ENCODE measurements around the gene TTBK1.

TTBK1 gene

GRCh38 chr6:43274127-43274915 is 31.0 kb downstream of the TTBK1 start:
- no peak for DNase-seq

- no peak for DNase-seq
These were observed 31.8 kb downstream of the TTBK1 start for GRCh38 chr6:43274916-43275597.

GRCh38 chr6:43275801-43276576 is 32.7 kb downstream of the TTBK1 start:
- no peak for DNase-seq

- no peak for DNase-seq
These were observed 33.5 kb downstream of the TTBK1 start for GRCh38 chr6:43276577-43277305.

DNA sequence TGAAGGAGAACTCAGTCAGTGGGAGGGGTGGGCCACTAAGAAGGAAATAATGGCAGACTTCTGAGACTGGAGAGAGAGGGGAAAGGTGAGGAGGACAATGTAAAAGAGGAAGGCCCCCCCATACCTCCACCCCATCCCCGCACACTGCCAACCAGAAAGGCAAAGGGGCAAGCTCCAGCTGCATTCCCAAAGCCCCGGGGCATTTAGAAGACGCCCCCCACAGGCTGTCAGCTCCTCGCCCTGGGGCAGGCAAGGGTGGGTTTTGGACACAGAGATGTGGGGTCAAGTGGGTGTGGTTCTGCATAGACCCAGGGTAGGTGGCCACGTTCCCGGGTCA is 34.0 kb downstream of the TTBK1 start:
- no peak for DNase-seq

DNA sequence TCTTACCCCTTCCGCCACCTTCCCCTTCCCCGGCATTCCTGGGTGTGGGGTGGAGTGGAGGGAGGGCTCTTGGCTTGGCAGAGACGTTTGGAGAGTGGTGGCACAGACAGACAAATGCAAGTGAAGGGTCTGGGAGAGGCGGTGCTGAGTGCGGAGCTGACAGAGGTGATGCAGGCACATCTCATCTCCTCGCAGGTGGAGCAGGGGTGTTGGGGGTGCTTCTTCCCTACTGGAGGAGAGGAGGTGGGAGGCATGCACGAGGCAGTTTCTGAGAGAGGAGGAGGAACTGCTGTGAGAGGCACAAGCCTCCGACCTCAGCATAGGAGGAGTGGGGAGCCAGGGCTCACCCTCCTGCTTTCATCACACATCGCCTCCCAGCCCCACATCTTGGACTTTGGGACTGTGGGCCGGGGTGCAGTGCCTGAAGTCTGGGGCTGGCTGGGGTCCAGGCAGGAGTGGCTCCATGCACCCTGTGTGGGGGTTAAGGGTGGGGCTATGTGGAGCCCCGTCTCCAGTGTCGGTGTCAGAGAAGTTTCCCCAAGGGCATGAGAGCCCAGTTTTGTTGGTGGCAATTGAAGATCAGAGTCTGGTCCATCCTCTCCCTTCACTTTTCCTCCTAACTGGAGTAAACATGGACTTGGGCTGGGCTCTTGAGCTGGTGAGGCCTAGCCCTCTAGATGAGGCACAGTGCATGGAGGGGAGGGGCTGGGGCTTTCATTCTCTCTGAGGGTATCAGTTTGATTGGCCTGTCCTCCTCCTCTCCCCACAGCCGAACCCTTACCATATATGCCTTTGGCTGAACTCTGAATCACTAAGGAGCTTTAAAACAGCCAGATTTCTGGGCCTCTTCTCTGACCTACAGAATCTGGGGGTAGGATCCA is 34.6 kb downstream of the TTBK1 start:
- no peak for DNase-seq

DNA sequence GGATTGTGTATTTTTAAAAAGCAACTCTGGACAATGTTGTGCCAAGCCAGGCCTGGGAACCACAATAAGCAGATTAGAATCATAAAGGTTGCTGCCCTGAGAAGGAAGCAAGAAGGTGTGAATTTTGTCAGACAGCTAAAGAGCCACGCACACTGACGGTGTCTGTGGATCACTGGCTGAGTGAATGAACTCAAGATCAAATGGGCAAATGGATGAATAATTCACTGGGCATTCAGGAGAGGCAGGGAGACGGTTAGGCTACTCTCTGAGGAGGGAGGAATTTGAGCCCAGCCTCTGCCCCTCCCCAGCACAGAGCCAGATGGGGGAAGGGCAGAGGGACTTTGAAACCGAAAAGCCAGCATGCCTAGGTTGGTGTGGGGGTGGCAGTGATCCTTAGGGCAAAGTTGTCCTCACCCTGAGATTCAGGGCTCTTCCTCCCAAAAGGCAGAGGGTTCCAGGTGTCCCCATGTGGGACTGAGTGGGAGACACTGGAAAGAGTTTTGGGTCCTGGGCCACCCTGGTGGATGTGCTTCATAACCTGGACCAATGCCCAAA is 35.3 kb downstream of the TTBK1 start:
- no peak for DNase-seq

- DNase-seq = no peak
These were observed 37.0 kb downstream of the TTBK1 start for GRCh38 chr6:43280234-43280633.

DNA sequence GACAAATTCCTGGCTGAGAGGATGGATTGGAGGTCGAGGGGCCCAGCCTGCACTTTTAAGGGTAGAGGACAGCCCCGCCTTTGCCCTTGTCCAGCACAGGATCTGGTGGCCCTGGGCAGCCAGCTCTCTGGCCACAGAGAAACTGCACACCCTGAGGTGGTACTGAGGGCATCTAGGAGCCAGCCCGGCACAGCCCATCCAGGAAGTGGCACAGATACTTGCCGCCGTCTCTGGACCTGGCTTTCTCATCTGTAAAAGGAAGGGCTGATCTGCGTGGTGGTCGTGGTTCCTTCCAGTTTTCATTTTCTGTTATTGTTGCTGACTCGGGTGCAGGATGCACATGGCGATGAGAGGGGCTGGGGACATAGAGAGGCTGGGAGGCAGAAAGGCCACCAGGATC is 38.8 kb downstream of the TTBK1 start:
- DNase-seq = no peak

DNA sequence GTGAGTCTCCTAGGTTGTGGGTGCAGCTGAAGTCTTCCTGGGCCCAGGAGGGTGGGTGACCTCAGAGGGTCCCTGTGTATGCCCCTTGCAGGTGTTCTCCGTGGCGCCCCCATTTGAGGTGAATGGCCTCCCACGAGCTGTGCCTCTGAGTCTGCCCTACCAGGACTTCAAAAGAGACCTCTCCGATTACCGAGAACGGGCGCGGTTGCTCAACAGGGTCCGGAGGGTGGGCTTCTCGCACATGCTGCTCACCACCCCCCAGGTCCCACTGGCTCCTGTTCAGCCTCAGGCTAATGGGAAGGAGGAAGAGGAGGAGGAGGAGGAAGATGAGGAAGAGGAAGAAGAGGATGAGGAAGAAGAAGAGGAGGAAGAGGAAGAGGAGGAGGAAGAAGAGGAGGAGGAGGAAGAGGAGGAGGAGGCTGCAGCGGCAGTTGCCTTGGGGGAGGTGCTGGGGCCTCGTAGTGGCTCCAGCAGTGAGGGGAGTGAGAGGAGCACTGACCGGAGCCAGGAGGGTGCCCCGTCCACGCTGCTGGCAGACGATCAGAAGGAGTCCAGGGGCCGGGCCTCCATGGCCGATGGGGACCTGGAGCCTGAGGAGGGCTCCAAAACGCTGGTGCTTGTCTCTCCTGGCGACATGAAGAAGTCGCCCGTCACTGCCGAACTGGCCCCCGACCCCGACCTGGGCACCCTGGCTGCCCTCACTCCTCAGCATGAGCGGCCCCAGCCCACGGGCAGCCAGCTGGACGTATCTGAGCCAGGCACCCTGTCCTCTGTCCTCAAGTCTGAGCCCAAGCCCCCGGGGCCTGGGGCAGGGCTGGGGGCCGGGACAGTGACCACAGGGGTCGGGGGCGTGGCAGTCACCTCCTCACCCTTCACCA is 39.6 kb downstream of the TTBK1 start:
- DNase-seq = no peak

GRCh38 chr6:43283514-43283901 is 40.2 kb downstream of the TTBK1 start:
- no peak for DNase-seq

DNA sequence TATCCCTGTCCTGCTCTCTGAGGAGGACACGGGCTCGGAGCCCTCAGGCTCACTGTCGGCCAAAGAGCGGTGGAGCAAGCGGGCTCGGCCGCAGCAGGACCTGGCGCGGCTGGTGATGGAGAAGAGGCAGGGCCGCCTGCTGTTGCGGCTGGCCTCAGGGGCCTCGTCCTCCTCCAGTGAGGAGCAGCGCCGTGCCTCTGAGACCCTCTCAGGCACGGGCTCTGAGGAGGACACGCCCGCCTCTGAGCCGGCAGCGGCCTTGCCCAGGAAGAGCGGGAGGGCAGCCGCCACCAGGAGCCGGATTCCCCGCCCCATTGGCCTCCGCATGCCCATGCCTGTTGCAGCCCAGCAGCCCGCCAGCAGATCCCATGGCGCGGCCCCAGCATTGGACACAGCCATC is 40.6 kb downstream of the TTBK1 start:
- no peak for DNase-seq

DNA sequence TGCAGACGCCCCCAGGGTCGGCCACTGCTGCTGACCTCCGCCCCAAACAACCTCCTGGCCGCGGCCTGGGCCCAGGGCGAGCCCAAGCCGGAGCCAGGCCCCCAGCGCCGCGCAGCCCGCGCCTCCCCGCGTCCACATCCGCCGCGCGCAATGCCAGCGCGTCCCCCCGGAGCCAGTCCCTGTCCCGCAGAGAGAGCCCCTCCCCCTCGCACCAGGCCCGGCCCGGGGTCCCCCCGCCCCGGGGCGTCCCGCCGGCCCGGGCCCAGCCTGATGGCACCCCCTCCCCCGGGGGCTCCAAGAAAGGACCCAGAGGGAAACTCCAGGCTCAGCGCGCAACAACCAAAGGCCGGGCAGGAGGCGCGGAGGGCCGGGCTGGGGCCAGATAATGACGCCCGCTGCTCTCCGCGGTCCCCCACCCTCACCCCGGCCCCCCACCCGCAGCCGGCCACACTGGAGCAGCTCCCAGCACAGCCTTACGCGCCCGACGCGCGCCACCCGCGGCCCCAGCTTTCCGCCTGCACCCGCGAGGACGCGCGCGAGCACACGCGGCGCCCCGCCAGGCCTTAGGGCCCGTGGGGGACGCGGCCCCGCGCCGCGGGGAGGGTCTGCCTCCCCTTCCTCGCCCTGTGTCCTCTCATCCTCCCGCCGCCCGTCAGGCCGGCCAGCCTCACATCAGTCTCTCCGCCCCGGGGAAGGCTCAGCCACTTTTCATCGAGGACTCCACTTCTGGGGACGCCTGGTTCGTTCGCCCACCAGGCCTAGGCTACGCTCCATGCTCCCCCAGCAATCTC is 41.9 kb downstream of the TTBK1 start:
- DNase-seq = no peak

DNA sequence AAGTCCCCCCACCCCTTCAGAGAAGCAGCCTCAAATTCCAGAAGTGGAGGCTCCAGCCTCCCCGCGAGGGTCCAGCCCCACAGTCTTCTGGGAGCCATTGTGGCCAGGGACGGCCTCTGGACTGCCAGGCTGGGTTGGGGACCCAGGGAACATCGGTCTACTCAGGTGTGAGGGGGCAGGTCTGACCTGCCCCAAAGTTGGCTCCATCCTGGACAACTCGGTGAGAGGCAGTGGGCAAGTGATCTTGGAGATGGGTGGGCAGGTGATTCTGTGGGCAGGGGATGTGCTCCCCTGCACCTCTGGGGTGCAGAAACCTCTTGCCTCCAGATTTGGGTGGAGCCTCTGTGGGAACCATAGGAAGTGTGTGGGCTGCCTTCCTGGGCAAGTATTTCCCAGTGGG is 42.6 kb downstream of the TTBK1 start:
- DNase-seq = no peak

GRCh38 chr6:43286456-43286979 is 43.2 kb downstream of the TTBK1 start:
- DNase-seq = no peak

DNA sequence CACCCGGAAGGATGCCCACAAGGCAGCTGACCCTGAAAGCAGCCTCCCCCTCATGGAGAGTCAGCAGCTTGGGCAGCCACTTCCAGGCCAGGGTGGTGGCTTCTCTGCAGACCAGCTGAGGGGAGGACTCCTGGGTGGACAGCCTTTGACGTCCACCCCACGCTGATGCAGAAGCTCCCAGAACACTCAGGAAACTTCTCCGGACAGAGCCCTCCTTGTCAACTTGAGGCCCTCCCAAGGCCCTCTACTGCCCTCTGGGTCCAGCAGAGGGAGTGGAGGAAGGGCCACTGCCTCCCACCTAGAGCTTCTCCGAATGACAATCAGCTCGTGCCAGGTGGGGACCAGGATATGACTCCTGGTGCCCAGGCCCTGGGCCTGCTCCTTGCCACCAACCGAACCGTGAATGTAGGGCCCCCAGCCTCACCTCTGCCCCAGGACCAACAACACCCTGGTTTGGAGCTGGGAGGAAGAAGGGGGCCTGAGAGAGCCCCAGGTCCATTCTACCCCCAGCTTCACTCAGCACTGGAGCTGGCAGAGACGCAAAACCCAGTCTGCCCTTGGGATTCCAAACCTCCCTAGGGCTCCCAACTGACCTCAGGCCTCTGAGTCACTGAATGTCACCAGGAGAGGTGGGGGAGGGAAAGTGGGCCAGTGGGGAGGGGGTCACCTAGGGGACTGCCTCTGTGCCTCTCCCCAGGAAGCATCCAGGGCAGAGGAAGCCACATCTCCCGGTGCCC is 43.9 kb downstream of the TTBK1 start:
- no peak for DNase-seq

DNA sequence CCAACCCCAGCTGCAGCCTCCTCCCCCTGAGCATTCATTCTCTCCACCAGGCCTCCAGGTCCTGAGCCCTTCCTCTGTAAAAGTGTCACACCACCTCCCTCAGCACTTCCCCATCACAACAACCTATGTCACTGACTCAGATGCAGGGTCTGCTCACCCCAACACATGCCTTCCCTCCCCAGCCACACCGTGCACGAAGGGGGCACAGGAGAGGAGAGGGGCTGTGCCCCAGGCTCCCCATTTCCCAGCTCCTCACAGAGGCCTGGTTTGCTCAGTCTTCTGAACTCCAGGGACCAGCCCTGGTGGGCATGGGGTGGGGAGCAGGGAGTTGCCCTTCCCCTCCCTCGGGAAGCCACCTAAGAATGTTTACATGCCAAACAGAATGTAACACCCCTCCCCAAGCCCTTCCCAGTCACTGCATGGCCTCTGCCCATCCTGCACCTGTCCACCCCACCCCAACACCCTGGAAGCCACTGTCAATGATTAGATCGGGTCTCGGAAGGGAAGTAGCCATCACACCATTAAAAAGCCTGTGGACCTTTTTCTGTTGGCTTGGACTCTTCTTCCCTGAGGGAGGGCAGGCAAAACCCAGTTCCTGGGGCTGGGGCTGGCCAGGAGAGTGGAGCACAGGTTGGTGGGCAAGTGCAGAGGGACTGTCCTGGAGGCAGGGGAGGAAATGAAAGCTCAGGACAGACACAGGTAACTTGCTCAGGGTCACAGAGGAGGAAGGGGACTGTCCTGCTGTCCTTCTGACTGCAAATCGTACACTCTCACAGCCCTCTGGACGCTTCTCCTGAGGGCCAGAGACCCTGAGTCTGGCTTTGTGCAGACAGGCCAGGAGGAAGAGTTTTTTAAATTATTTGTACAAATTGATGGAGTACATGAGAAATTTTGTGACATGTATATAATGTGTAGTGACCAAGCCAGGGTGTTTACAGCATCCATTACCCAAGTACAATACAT is 44.7 kb downstream of the TTBK1 start:
- DNase-seq = no peak
